ENCODE results near the gene DGKG.

- TF ChIP-seq POLR2A (IDR thresholded peaks at IDR 0.05; ENCODE audit: low read length) (no peak), GATA1 (IDR thresholded peaks at IDR 0.05; ENCODE audit: low read depth, low read length) (no peak)
Observed at GRCh38 chr3:186273586-186273985, 88.4 kb downstream of the DGKG start.
